Inflammatory macrophage (primary cell): ENCODE data around the gene PROX1.
"Not testable (repeated sequence)": the region's sequence is repeated elsewhere in the genome, so short reads cannot be mapped to it uniquely, and the experiment has no call there.

Experiments
- DNase-seq, 2 donors: peaks; one replicate each; pipeline ENCODE4 v3.0.0-alpha.2; 2020 to 2022

Gene PROX1

DNA sequence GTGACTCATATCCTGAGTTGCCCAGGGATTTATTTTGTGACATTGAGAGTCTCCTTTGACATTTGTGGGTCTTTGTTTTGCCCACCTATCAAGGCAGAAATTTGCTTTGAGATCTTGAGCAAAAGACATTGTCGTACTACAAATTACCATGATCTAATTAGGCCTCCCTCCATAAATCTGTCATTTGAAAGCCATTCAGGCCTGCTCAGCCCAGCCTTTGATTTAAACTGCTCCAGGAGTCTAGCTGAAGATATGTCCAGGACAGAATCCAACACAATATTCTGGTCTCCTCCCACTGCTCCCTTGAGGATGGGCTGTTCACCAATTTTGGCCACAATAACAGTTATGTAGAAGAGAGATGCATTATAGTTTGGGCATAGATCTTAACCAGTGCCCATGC is 86.7 kb downstream of the PROX1 start:
- no peak for DNase-seq

GRCh38 chr1:214075305-214075998 is 87.7 kb downstream of the PROX1 start:
- DNase-seq, result no peak

DNA sequence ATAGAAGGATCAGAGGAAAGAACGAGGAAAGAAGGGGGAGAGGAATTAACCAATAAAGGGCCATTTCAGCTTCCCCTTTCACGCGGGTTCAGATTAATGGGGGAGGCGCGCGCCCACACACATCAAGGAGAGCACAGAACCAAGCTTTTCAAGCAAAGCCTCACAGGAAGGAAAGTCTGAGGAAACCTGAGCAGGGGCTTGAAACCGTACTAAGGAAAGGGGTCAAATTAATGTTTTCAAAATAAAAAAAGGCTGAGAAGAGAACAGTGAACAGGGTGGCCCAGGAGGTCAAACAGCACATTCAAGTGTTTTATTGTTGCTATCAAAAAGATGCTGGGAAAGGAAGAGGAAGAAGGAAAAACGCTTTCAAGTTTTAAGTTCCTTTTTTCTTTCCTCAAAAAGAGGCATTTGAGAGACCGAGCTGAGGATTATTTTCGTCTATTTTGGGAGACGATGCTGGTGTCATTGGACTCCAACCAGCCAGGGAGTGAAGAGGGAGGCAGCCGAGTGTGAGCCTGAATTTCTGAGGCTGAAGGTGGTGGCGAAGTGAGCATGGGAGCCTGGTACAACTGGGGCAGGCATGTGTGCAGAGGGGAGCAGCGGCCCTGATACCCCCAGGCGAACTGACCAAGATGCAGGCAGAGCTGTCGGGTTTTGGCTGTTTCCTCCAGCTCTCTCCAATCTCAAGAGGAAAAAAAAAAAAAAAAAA is 88.4 kb downstream of the PROX1 start:
- DNase-seq, result no peak

GRCh38 chr1:214076708-214077065 is 88.9 kb downstream of the PROX1 start:
- DNase-seq, result no peak

DNA sequence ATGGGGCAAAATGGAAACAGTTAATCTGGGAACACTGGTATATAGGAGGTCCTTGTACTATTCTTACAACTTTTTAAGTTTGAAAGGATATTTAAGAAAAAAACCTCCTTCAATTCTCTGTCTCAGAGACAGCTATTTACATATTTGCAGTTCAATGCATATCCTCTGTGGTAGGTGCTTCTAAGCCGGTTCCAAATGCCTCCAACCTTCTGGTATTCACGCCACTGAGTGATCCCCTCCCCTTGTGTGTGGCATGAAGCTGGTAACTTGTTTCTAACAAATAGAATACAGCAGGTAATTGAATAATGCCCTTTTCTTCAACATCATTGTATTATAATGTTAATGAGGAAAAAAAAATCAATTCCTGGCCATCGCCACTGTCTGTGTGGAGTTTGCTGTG is 91.2 kb downstream of the PROX1 start:
- DNase-seq, result no peak

GRCh38 chr1:214085325-214085724 is 97.6 kb downstream of the PROX1 start:
- DNase-seq, result no peak

DNA sequence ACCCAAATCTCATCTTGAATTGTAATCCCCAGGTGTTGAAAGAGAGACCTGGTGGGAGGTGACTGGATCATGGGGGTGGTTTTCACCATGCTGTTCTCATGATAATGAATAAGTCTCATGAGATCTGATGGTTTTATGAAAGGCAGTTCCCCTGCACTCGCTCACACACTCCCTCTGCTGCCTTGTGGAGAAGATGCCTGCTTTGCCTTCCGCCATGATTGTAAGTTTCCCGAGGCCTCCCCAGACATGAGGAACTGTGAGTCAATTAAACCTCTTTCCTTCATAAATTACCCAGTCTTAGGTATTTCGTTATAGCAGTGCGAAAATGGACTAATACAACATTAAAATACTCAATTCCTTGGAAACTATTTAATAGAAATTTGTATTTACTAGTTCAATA is 99.2 kb downstream of the PROX1 start:
- no peak for DNase-seq

GRCh38 chr1:214089003-214089402 is 101.2 kb downstream of the PROX1 start:
- DNase-seq, result not testable (repeated sequence)
